Uterus (tissue), 2 donors: Measurements from ENCODE around the gene SMARCD2.

Source experiments
- CTCF ChIP-seq, 4 experiments: fragments of 200-600 bp in 2 of 4; fragments of 450-650 bp in 2 of 4; sonication (generic) in 2 of 4; IDR thresholded peaks; one replicate each; pipeline ENCODE4 v1.5.1; 2016 to 2019; ENCODE audit warnings: antibody characterized with exemption in 4 of 4, mild to moderate bottlenecking in 2 of 4, moderate library complexity in 1 of 4
- POLR2A ChIP-seq, 2 donors: fragments of 450-650 bp; IDR thresholded peaks; one replicate each; pipeline ENCODE4 v1.6.1; 2016; ENCODE audit warnings: antibody characterized with exemption in 2 of 2, mild to moderate bottlenecking in 1 of 2, moderate library complexity in 1 of 2

- TF ChIP-seq CTCF (IDR thresholded peaks at IDR 0.05) (no peak), POLR2A (IDR thresholded peaks at IDR 0.05) (no peak)
Observed at GRCh38 chr17:63786117-63786516, 56.4 kb downstream of the SMARCD2 start.
